ENCODE data around the gene GLUD1.
"Not testable (repeated sequence)": the region's sequence is repeated elsewhere in the genome, so short reads cannot be mapped to it uniquely, and the experiment has no call there.

- not testable (repeated sequence) for TF ChIP-seq EZH2 (IDR thresholded peaks at IDR 0.05; ENCODE audit: low read length, unreplicated experiment); CTCF (conservative IDR thresholded peaks at IDR 0.05; ENCODE audit: low read depth, low read length)
Measured at GRCh38 chr10:87008303-87008702, 86.3 kb downstream of the GLUD1 start.
